Inferior parietal cortex (tissue), 1 donor: Measurements from ENCODE around the gene TANK.
"Not testable (repeated sequence)": the region's sequence is repeated elsewhere in the genome, so short reads cannot be mapped to it uniquely, and the experiment has no call there.

ENCODE experiments used
- DNase-seq: peaks from one replicate; pipeline ENCODE4 v3.0.0-alpha.2; 2016; ENCODE audit errors: extremely low spot score

TANK gene, protein sequence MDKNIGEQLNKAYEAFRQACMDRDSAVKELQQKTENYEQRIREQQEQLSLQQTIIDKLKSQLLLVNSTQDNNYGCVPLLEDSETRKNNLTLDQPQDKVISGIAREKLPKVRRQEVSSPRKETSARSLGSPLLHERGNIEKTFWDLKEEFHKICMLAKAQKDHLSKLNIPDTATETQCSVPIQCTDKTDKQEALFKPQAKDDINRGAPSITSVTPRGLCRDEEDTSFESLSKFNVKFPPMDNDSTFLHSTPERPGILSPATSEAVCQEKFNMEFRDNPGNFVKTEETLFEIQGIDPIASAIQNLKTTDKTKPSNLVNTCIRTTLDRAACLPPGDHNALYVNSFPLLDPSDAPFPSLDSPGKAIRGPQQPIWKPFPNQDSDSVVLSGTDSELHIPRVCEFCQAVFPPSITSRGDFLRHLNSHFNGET

DNA sequence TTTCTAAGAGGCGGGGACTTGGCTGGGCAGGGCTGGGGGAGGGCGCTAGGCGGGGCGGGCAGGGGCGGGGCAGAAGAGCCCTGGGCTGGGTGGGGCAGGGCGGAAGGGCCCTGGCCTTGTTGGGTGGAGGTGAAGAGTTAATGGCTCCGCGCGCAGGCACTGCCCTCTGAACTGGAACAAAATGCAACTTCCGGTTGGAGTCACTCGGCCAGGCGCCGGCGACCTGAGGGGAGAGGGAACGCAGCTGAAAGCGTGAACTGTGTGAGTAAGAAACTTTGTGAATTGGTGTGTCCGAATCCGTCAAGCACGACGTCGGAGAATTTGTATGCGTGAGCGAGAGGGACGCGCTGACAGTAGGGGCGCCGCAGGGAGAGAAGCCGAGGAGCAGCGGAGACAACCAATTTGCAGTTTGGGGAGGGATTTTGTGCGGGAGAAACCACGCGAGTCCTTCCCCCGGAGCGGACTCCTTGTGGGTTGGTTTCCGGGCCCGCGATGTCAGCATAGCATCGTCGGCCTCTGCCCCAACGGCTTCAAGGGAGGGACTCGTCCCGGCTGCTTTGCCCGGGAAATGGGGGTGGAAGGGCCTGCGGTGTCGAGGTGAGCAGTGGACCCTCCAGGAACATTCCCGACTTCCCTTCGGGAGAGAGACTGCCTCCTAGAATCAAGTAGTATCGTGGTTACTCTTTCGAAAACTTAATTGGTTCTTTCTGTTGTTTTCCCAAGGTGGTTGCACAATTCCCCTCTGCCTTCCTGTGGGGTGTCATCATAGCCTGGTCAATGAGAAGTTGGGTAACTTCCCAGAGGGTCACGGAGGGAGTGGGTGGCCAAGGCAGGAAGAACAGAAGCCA lies at the start of gene TANK:
TSS of gene TANK (plus strand) at position 203 of the 848 bp plus-strand sequence. CDS start 19,235 bp downstream, outside the sequence.
- DNase-seq, result peak; percentile 90

DNA sequence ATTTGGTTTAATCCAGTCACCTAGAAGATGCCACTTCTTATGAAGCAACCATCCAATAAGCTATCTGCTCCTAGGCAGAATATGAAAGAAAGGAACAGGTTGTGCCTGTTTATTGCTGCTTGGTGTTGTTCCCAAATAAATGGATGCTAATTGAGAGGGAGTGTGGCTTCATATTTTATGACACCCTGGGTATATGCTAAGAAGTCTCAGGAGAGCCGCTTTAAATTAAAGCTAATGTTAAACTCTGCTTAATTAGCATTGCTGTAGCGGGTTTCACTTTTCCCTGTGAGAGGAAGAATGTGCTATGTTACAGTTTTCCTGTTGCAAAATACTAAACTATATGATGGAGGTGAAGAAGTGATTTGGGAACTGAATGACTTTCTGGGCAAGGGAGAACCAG lies 48.7 kb upstream of the TANK start:
- DNase-seq, result no peak

DNA sequence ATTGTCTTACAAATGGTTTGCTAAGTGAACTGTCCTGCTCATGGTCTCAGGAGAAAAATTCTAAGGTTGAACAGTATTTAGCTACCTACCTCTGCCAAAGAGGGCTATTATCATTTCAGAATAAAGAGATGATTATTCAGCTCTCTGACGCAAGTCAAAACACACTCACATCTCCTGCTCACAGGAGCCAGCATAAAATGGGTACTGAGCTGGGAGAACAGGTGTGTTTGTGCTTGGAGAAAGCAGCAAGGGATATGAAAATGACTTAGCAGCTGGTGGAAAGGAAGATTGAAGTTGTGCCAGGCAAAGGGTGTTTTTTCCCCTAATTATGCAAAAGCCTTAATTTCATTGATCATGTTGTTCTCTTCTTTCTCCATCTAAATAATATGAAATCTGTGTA lies 47.3 kb upstream of the TANK start:
- no peak for DNase-seq

DNA sequence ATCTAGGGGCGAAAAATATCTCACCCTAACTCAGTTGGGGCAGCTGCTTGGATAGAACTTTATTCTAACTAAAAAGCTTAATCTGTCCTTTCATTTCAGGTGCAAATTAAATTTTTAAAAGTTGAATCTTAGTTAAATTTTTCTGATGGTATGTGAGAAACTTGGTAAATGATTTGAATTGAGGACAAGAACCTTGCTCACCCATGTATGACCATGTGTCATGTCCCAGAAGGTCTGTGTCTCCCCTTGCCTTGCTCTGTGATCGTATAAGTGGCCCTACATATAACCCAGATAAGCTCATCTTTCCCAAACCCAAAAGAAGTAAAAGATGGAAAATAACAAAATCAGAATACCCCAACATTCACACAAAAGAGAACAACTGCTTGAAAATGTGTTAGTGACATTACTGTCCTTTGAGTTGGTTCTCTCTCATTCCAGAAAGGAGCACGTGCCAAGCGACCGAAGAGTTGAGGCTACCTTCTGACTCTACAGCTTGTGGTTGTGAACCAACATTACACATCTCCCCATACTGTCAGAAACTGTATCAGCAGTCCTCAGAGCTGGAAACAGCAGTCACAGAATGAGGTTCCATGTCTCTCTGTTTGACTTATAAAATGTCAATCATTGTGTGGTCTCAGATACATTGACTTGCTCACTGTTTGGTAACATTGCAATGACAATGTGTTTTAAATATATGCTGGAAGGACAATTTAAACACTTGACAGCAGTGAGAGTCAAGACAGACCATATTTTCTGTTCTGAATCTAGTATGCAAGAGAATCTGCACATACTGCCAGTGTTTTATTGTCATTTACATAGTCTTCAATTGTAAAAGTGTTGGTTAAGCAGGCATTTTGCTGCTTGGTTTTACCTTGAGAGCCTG lies 46.3 kb upstream of the TANK start:
- DNase-seq, result no peak

DNA sequence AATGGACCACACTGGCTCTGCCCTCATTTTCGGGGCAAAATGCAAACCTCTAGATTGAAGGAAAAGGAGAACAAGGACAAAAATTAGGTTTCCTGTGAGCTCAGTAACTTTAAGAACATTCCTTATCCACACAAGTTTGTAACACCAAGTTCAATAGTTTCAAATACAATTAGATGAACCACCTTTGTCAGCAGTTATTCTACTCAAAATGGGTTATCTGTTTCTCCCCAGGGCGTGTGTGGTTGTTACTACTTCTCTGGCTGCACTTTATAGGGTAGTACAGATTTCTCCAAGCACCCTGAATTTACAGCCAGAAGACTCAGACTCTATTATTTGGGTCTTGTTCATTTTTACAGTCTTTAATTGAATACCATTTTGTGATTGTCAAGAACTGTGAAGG lies 45.0 kb upstream of the TANK start:
- DNase-seq, result no peak

DNA sequence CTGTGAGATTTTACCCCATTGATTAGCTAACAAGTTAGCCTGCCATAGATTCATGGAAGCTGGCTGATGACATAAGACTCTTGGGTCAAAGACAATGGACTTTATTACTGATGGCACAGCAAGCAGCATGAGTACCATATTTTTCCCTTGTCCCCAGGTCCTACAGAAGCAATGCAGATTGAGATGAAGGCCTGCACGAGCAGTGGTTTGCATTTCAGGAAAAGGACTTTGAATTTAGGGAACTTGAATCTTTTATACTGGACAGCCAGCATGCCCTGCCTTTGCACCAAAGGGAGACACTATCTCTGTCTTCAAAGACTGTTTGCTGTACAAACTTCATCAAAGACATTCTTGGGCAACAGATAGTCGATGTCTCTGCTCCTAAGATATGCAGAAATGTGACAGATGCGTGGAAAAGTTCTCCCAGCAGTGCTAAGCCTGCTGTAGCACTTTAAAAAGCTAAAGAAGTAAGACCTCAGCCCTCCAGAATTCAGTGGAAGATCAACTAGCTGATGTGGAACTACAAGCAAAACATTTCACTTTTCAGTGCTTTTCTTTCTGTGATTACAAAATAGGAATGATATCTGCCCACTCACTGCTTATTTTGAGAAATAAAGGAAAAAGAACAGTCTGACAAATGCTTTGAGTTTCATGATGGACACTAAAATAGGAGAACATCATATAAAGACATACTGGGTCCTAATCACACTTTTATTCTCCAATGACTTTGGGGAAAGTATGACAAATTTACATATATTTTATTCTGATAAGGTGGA lies 44.4 kb upstream of the TANK start:
- no peak for DNase-seq

DNA sequence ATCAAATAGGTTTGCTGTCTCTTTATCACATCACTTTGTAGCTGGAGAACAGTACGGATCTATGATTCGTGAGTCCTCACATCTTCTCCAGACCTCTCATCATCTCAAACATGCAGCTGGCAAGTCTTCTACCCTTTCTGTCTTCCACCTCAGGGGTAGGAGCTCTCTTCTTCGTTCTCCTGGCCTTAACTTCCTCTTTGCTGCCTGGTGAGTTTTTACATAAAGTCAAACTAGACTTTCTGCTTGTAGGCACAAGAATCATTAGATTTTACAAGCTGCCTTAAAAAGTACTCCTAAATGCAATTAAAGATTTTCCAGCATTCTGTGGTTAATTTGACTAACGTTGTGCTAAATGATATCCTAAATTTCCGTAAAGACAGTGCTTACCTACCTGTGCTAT lies 43.7 kb upstream of the TANK start:
- DNase-seq, result no peak

DNA sequence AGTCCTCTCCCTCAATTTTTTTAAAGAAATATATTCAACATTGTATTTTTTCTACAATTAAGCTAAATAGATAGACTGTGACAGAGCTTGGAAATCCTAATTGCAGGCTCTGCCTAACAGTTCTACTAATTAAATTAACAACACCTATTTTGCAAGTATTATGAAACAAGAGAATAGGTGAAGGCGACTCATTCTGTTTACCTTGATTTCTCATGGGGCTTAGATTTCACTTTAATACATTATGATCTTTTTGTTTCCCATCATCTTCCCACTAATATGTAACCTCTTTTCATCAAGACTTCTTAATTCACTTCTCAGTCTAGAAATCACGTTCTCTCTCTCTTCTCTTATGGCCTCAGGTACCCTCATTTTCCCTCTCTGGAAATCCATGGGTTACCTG lies 42.7 kb upstream of the TANK start:
- no peak for DNase-seq

DNA sequence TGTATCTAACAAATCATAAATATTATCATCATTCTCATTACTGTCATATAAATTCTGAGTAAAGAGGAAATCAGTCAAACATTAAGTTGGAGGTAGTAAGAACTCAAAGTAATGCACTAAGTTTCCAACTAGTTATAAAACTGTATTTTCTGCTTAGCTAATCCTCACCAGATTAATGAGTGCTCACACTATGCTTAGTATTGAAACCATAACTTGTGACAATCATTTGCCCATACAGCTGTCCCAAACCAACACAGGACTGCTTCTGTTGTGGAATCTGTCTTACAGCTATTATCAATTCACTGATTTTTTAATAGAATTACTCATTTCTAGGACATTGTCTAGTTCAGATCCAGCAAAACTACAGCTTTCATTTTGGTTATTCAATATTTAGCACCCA lies 41.5 kb upstream of the TANK start:
- no peak for DNase-seq

DNA sequence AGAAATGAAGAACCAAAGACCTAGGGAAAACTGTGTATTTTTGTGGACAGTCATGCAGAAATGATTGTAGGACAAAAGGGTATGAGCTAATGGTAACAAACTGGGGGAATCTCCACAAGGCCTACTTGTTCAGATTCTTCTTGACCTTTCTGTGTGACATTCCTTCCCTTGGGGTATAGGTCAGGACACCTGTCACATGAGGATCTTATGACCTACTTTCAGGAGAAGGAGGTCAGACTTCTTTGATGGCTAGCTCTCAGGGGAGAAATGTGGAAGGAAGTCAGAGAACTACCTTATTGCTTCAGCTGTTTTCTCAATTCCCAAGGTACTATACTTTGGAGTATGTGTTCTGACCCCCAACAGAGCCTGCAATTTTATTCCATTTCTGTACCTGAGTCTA lies 40.7 kb upstream of the TANK start:
- no peak for DNase-seq

DNA sequence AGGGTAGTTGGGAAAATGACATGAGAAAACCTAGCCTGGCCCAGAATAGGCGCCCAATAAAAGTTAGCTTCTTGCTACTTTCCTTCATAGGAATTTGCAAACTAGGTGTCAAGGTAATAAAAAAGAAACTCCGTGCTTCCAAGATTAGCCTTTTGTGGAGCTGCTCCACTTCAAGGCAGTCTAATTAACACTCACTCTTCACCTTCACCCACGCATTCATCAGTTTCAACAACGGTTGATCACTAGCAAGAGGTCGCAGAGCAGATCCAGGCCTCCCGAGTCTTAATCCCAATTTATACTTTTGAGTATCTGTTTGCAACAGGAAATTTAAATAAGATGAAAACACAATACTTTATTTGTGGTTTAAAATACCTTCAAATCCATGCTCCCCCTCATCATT lies 39.5 kb upstream of the TANK start:
- no peak for DNase-seq

DNA sequence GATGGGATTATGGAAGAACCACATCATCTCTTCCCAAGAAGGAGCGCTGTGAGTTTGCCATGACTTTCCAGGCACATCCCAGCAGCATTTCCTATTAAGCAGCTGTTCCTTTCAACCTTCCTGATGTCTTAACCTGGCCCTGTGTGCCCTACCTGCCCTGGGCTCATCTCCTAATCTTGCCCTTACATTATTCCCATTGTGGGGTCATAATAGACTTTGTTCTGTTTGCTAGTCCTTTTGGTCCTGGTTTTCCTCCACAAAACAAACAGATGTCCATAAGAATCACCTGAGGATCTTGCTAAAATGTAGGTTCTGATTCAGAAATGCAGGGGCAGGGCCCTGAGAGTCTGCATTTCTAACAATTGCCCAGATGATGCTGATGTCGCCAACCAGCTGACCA lies 38.6 kb upstream of the TANK start:
- DNase-seq, result no peak

DNA sequence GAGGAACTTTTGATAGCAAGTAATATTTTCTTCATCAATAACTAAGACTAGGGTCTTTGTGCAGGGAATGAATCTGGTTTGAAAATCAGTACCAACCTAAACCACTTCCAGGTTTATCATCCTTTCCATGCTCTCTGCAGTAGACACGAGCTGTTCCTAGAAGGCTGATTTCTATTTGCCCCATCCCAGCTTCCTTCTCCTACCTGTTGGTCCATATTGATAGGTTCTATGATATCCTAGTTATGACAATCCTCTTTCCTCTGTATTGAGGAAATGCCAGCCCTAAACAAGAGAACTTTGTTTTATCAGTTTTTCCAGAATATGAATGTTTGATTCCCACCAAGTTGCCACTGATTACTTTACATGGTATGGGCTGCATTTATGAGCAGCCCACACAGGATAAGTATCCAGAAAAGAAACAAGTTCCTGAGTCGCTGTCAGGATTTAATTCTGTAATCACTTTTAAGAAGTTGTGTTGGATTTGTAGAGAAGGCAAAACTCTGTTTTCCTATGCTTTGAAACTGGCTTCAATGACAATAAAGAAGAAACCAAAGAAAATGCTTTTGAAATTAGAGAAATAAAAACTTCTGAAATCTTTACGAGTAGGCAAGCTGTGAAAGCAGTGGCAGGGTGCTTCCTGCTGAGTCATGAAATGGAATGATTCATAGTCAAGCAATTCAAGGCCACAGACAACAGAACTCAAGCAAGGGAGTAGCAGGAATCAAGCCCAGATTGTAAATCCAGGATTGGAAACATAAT lies 37.3 kb upstream of the TANK start:
- peak; percentile 70 for DNase-seq

DNA sequence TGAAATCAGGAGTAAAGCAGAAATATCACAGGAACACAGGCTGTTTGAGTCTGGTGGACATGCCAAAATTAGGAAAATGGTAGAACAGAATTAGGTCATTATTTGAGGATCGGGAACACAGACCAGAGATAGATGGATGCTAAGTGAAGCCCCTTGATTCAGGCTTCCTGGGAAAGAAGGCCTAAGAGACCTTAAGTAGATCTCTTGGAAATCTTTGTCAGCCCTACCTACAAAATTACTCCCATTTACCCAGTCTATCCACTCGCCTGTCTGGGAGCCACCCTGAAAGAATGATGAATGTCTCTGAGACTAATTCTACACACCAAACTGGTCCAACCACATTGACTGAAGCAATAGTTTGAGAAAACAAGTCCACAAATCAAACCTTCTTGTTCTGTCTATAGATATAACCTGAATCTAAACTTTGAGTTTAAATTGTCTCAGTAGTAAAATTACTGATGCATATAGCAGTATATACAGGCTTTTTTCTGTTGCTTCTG lies 36.6 kb upstream of the TANK start:
- DNase-seq, result no peak

DNA sequence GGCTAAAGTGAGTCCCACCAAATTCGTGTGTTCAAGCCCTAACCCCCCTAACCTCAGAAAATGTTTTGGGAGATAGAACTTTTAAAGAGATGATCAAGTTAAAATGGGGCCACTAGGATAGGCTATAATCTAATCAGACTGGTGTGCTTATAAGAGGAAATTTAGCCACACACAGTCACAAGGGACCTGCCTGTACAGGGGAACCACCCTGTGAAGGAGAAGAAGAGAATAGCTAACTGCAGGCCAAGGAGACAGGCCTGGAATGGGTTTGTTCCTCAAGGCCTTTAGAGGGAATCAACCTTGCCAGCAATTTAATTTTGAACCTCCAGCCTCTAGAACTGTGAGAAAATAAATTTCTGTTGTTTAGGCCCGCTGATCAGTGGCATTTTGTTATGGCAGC lies 36.0 kb upstream of the TANK start:
- DNase-seq, result no peak

DNA sequence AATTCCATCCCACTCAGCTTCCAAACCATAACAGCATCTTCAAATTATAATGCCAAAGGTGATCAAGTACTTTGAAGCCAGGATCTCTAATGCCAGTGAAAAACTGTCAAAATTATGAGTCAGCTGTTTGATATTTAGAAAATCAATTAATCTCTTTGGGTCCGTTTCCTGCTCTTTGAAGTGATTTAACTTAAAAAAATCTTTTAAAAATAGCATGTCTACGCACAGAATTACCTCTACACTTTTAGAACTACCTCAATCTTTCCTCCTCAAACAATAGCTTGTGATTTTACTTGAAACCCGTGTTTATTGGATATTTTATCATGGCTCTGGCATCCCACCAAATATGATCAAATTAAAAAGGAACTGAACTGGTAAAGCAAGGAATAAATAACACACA lies 31.3 kb upstream of the TANK start:
- no peak for DNase-seq

DNA sequence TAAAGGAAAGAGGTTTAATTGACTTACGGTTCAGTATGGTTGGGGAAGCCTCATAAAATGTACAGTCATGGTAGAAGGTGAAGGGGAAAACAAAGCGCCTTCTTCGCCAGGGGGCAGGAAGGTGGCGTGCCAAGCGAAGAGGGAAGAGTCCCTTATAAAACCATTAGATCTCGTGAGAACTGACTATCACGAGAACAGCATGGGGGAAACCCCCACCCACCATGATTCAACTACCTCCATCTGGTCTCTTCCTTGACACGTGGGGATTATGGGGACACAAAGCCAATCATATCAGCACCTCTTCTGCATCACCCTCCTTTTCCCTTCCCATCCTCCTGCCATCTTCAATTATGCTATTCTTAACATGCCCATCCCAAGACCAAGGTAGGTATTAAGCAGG lies 29.9 kb upstream of the TANK start:
- no peak for DNase-seq

DNA sequence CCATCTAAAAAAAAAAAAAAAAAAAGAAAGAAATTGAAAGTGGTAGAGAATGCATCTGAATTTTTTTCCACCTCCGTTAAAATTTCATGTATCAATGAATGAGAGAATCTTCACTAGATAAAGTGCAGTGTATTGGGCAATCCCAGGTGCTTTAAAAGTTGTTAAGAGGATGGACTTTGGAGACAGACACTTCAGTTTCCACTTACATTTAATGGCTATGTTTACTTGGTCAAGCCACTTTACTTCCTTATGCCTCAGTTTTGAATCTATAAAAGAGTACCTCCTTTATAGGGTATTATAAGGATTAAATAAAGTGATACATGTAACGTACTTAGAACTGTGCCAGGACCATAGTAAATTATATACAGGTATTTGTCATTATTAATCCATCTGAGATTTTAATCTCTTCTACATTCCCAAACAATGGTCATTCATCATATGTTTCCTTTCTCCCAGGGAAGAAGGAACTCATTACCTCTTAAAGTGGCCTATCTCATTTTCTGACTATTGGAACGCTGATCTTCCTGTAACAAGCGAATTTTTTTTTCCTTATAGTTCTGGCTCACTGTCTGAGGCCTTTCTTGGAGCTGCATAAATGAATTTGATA lies 29.1 kb upstream of the TANK start:
- no peak for DNase-seq

DNA sequence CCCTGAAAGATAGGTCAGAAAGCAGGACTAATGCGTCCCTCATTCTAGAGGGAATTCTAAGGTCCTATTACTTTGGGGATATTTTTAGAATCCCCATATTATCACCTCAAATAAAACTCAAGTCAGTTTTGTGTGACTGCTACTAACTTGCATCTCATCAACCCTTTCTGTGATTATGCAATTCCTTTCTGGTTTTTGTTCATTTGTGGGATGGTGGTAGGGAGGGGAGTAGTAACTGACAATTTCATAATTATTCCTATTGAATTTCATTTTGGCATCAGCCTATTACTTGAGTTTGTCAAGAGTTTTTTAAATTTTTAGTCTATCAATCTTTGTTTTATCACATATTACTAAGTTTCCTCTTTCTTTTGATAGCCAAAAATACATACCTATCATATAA lies 28.4 kb upstream of the TANK start:
- DNase-seq, result no peak

DNA sequence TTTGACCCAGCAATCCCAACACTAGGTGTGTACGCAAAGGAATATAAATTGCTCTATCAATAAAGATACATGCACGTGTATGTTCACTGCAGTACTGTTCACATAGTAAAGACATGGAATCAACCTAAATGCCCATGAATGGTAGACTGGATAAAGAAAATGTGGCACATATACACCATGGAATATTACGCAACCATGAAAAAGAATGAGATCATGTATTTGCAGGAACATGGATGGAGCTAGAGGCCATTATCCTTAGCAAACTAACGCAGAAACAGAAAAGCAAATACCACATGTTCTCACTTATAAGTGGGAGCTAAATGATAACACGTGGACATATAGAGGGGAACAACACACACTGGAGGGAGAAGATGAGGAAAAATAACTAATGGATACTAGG lies 27.8 kb upstream of the TANK start:
- DNase-seq, result not testable (repeated sequence)
